Aorta (tissue), 5 donors: ENCODE data around the gene SLC24A3. TPM values are rescaled to one million over a fixed set of nuclear protein-coding genes. Genes with fewer than 3 reads are reported as not detected.

Source experiments
- ATAC-seq: fragments of 200-7000 bp; cut with Tn5 transposase; one replicate; pipeline ENCODE4 v1.9.1; 2022; ENCODE audit warnings: moderate library complexity; ENCODE audit not compliant: low FRiP score
- DNase-seq, 2 donors: peaks; one replicate each; pipeline ENCODE4 v3.0.0-alpha.2; 2020
- H3K27ac ChIP-seq, 2 donors: one replicate each; pipeline ENCODE4 v1.5.1; 2013; ENCODE audit warnings: low read length in 2 of 2, mild to moderate bottlenecking in 2 of 2, moderate library complexity in 2 of 2, control low read depth in 1 of 2, inconsistent platforms in 1 of 2, low read depth in 1 of 2
- H3K27me3 ChIP-seq, 2 donors: one replicate each; pipeline ENCODE4 v1.6.1; 2013; ENCODE audit warnings: control low read depth in 1 of 2, low read length in 1 of 2, mild to moderate bottlenecking in 1 of 2, moderate library complexity in 1 of 2; ENCODE audit not compliant: insufficient read depth in 2 of 2, control insufficient read depth in 1 of 2
- H3K36me3 ChIP-seq, 2 donors: one replicate each; pipeline ENCODE4 v1.6.1; 2013; ENCODE audit warnings: control low read depth in 1 of 2, low read length in 1 of 2, mild to moderate bottlenecking in 1 of 2; ENCODE audit not compliant: insufficient read depth in 2 of 2, control insufficient read depth in 1 of 2
- H3K4me1 ChIP-seq, 2 donors: one replicate each; pipeline ENCODE4 v1.6.1; 2013; ENCODE audit warnings: low read length in 2 of 2, control low read depth in 1 of 2, mild to moderate bottlenecking in 1 of 2, moderate library complexity in 1 of 2; ENCODE audit not compliant: insufficient read depth in 2 of 2, control insufficient read depth in 1 of 2
- H3K4me3 ChIP-seq, 2 donors: one replicate each; pipeline ENCODE4 v1.5.1; 2013; ENCODE audit warnings: low read length in 2 of 2, control low read depth in 1 of 2, mild to moderate bottlenecking in 1 of 2
- H3K9me3 ChIP-seq: one replicate; pipeline ENCODE4 v1.6.1; 2013; ENCODE audit warnings: mild to moderate bottlenecking, low read length; ENCODE audit not compliant: control insufficient read depth
- WGBS, 2 donors: extraction: QIAGEN DNeasy Blood & Tissue Kit; methylation state at CpG; one replicate each; pipeline ENCODE4 v1.1.7; 2013; 5-methylcytosine and 5-hydroxymethylcytosine counted together
- intact Hi-C, 2 donors: fragments of 100-400 bp; cut with DNase I; formaldehyde crosslinking; loops; one replicate each; pipeline versions ENCODE4 v1.14.2 to v1.15.0; 2022
- polyA plus RNA-seq, 2 donors: library from polyadenylated mRNA; stranded (reverse); fragments of 200-250 nt; gene quantifications; one replicate each; pipeline ENCODE4 v1.2.3, GENCODE V29; 2013
- total RNA-seq, 2 donors: library from RNA; stranded (reverse); fragmentation: NEBNext Ultra II Directional; extraction: Animal tissue kit (Norgen Biotek cat#: 25700); gene quantifications; one replicate each; pipeline ENCODE4 v1.2.1, GENCODE V29; 2021
- donor health status: healthy with polysubstance abuse.
- donor health status: Bipolar disorder and iron deficiency.
- donor health status: DM: no; HTN: no; CAD: no.
- donor health status: DM: no; HTN: no; CAD: no.
- donor health status: DM: yes; HTN: yes; CAD: no.

Gene SLC24A3
- total and polyA plus RNA-seq, 4 donors: 8.8 to 24.9 (median 19.1) TPM

GRCh38 chr20:19274001-19274400 is 61.6 kb downstream of the SLC24A3 start:
- H3K4me3 ChIP-seq: no peak overlapping the region
- no peaks in the 10 kb centered on the region for H3K9me3 ChIP-seq
- DNase-seq: no peak
- intact Hi-C loops: no loop called here
- H3K27me3 ChIP-seq: no peaks in the 10 kb centered on the region
- no peaks in the 10 kb centered on the region for H3K36me3 ChIP-seq
- ATAC-seq: no peak
- H3K4me1 ChIP-seq: peaks cover 0 to 4% of the 10 kb centered on the region in 2 donors
- WGBS, 2 donors: 97% methylated on average over 5 of the region's 5 CpGs
- no peak overlapping the region for H3K27ac ChIP-seq

- no peaks in the 10 kb centered on the region for H3K36me3 ChIP-seq
- DNase-seq: peak in 1 of 2 donors; percentile 53
- no peak overlapping the region for H3K27ac ChIP-seq
- H3K27me3 ChIP-seq: no peaks in the 10 kb centered on the region
- H3K9me3 ChIP-seq: no peaks in the 10 kb centered on the region
- H3K4me1 ChIP-seq: peaks cover 0 to 4% of the 10 kb centered on the region in 2 donors
- intact Hi-C loops: no loop called here
- no peak overlapping the region for H3K4me3 ChIP-seq
- 47 to 51% methylated on average over 8 of the region's 8 CpGs for WGBS, 2 donors
- peak; percentile 58 for ATAC-seq
These were observed 62.1 kb downstream of the SLC24A3 start for GRCh38 chr20:19274412-19275015.

GRCh38 chr20:19275038-19275629 is 62.7 kb downstream of the SLC24A3 start:
- Histone ChIP-seq H3K9me3 (no peaks in the 10 kb centered on the region), H3K27me3 (no peaks in the 10 kb centered on the region), H3K36me3 (no peaks in the 10 kb centered on the region), H3K4me1 (peaks cover 0 to 4% of the 10 kb centered on the region in 2 donors), H3K4me3 (no peak overlapping the region), H3K27ac (no peak overlapping the region)
- DNase-seq (no peak), ATAC-seq (no peak)
- WGBS, 2 donors: 53 to 66% methylated on average over 3 of the region's 3 CpGs
- intact Hi-C loops: no loop called here

- Histone ChIP-seq H3K36me3 (no peaks in the 10 kb centered on the region), H3K27me3 (no peaks in the 10 kb centered on the region), H3K4me1 (peaks cover 0 to 4% of the 10 kb centered on the region in 2 donors), H3K4me3 (no peak overlapping the region), H3K27ac (no peak overlapping the region), H3K9me3 (no peaks in the 10 kb centered on the region)
- DNase-seq: peak in 1 of 2 donors; percentile 79
- WGBS, 2 donors: 4 to 8% methylated on average over 7 of the region's 7 CpGs
- intact Hi-C loops: no loop called here
- peak; percentile 90 for ATAC-seq
These were observed 63.2 kb downstream of the SLC24A3 start for GRCh38 chr20:19275630-19276071.

- Histone ChIP-seq H3K4me3 (no peak overlapping the region), H3K4me1 (peaks cover 0 to 4% of the 10 kb centered on the region in 2 donors), H3K9me3 (no peaks in the 10 kb centered on the region), H3K27me3 (no peaks in the 10 kb centered on the region), H3K27ac (no peak overlapping the region), H3K36me3 (no peaks in the 10 kb centered on the region)
- ATAC-seq (no peak), DNase-seq (no peak)
- WGBS, 2 donors: 88 to 96% methylated on average over 1 of the region's 1 CpG
- intact Hi-C loops: no loop called here
These were observed 64.9 kb downstream of the SLC24A3 start for GRCh38 chr20:19277381-19277780.

- intact Hi-C loops: loop anchor here in 1 of 2 donors (10.0 kb wide), 1 partner anchor 69 kb away; the partner anchor contains the start of gene SLC24A3
- DNase-seq (no peak), ATAC-seq (no peak)
- Histone ChIP-seq H3K9me3 (no peaks in the 10 kb centered on the region), H3K4me1 (no peaks in the 10 kb centered on the region), H3K27ac (no peak overlapping the region), H3K4me3 (no peak overlapping the region), H3K27me3 (no peaks in the 10 kb centered on the region), H3K36me3 (no peaks in the 10 kb centered on the region)
- 82 to 83% methylated on average over 6 of the region's 6 CpGs for WGBS, 2 donors
These were observed 71.1 kb downstream of the SLC24A3 start for GRCh38 chr20:19283490-19284025.

- WGBS, 2 donors: 16 to 20% methylated on average over 3 of the region's 3 CpGs
- intact Hi-C loops: loop anchor here in 1 of 2 donors (10.0 kb wide), 1 partner anchor 70 kb away; the partner anchor contains the start of gene SLC24A3
- Histone ChIP-seq H3K9me3 (no peaks in the 10 kb centered on the region), H3K4me1 (no peaks in the 10 kb centered on the region), H3K4me3 (no peak overlapping the region), H3K27me3 (no peaks in the 10 kb centered on the region), H3K36me3 (no peaks in the 10 kb centered on the region), H3K27ac (no peak overlapping the region)
- ATAC-seq (peak; percentile 25), DNase-seq (no peak)
These were observed 72.1 kb downstream of the SLC24A3 start for GRCh38 chr20:19284400-19285178.

GRCh38 chr20:19285436-19285835 is 73.0 kb downstream of the SLC24A3 start:
- no peak for DNase-seq
- H3K4me3 ChIP-seq: no peak overlapping the region
- WGBS, 2 donors: 5 to 6% methylated on average over 2 of the region's 2 CpGs
- H3K4me1 ChIP-seq: peaks cover 0 to 2% of the 10 kb centered on the region in 2 donors
- no peak for ATAC-seq
- intact Hi-C loops: loop anchor here in 1 of 2 donors (10.0 kb wide), 1 partner anchor 71 kb away; the partner anchor contains the start of gene SLC24A3
- H3K27me3 ChIP-seq: no peaks in the 10 kb centered on the region
- no peaks in the 10 kb centered on the region for H3K36me3 ChIP-seq
- no peak overlapping the region for H3K27ac ChIP-seq
- H3K9me3 ChIP-seq: no peaks in the 10 kb centered on the region
